NT2/D1 (cell line): ENCODE data around the gene BTRC.

Experiments used
- SUZ12 ChIP-seq: IDR thresholded peaks from 2 replicates; pipeline ENCODE4 v1.6.1; 2011; ENCODE audit not compliant: insufficient read length, insufficient read depth; ENCODE audit errors: extremely low read depth
- YY1 ChIP-seq: IDR thresholded peaks from 2 replicates; pipeline ENCODE4 v1.6.1; 2011; ENCODE audit not compliant: insufficient read length, insufficient read depth
- ZNF274 ChIP-seq: IDR thresholded peaks from 2 replicates; pipeline ENCODE4 v1.6.1; 2011; ENCODE audit warnings: mild to moderate bottlenecking, low read depth, low read length

- TF ChIP-seq YY1 = no peak
- TF ChIP-seq SUZ12 = no peak
- no peak for TF ChIP-seq ZNF274
These were observed 51.0 kb downstream of the BTRC start for GRCh38 chr10:101405001-101405400.
